Muscle of back (tissue), 11 donors: Measurements from ENCODE around the gene FCRL6. TPM values are rescaled to one million over a fixed set of nuclear protein-coding genes. Genes with fewer than 3 reads are reported as not detected.

Experiments used
- DNase-seq, 3 donors: peaks; one replicate each; pipeline versions ENCODE4 v3.0.0 to v3.0.0-alpha.2; 2013
- polyA plus RNA-seq, 10 donors: library from polyadenylated mRNA; unstranded; fragments of 120-200 nt; gene quantifications; one replicate each; pipeline ENCODE4 v1.2.1, GENCODE V29; 2013; ENCODE audit not compliant: insufficient read length in 10 of 10

Gene FCRL6
- polyA plus RNA-seq, 10 donors = 0.13 to 0.31 (median 0.19) TPM; not detected in 6

- no peak for DNase-seq
Measured at GRCh38 chr1:159835356-159835755, 33.2 kb downstream of the FCRL6 start.

GRCh38 chr1:159835862-159836525 lies 33.8 kb downstream of the FCRL6 start:
- DNase-seq = no peak

- DNase-seq = no peak
Measured at GRCh38 chr1:159838715-159839114, 36.6 kb downstream of the FCRL6 start.

- no peak for DNase-seq
Measured at GRCh38 chr1:159839116-159839849, 37.1 kb downstream of the FCRL6 start.

GRCh38 chr1:159841749-159842148 lies 39.6 kb downstream of the FCRL6 start:
- peak in 2 of 3 donors; percentile 20 to 70 for DNase-seq

GRCh38 chr1:159843459-159843858 lies 41.3 kb downstream of the FCRL6 start:
- no peak for DNase-seq

GRCh38 chr1:159845751-159846629 lies 43.8 kb downstream of the FCRL6 start:
- DNase-seq = no peak

- no peak for DNase-seq
Measured at GRCh38 chr1:159847231-159847630, 45.1 kb downstream of the FCRL6 start.

GRCh38 chr1:159848326-159848725 lies 46.2 kb downstream of the FCRL6 start:
- DNase-seq = no peak

- DNase-seq = no peak
Measured at GRCh38 chr1:159849626-159850366, 47.6 kb downstream of the FCRL6 start.

GRCh38 chr1:159851407-159851806 lies 49.2 kb downstream of the FCRL6 start:
- DNase-seq = no peak

- DNase-seq = no peak
Measured at GRCh38 chr1:159853417-159854115, 51.4 kb downstream of the FCRL6 start.

GRCh38 chr1:159854116-159854692 lies 52.0 kb downstream of the FCRL6 start:
- peak; percentile 49 to 79 (median 64) for DNase-seq

- DNase-seq = peak; percentile 72 to 95 (median 88)
Measured at GRCh38 chr1:159854693-159855192, 52.6 kb downstream of the FCRL6 start.

- no peak for DNase-seq
Measured at GRCh38 chr1:159855709-159856108, 53.5 kb downstream of the FCRL6 start.

- DNase-seq = no peak
Measured at GRCh38 chr1:159856576-159856975, 54.4 kb downstream of the FCRL6 start.

- no peak for DNase-seq
Measured at GRCh38 chr1:159857889-159858288, 55.7 kb downstream of the FCRL6 start.

- DNase-seq = no peak
Measured at GRCh38 chr1:159859767-159860322, 57.7 kb downstream of the FCRL6 start.

- DNase-seq = no peak
Measured at GRCh38 chr1:159860456-159860855, 58.3 kb downstream of the FCRL6 start.

GRCh38 chr1:159861218-159861617 lies 59.1 kb downstream of the FCRL6 start:
- no peak for DNase-seq
